HG03571 (cell line): Measurements from ENCODE around the gene DMC1.
"Not testable (repeated sequence)": the region's sequence is repeated elsewhere in the genome, so short reads cannot be mapped to it uniquely, and the experiment has no call there.

Experiments
- ATAC-seq: cut with Tn5 transposase; IDR thresholded peaks from one replicate; pipeline ENCODE4 v1.9.1; 2021; ENCODE audit not compliant: unreplicated experiment

Gene DMC1

DNA sequence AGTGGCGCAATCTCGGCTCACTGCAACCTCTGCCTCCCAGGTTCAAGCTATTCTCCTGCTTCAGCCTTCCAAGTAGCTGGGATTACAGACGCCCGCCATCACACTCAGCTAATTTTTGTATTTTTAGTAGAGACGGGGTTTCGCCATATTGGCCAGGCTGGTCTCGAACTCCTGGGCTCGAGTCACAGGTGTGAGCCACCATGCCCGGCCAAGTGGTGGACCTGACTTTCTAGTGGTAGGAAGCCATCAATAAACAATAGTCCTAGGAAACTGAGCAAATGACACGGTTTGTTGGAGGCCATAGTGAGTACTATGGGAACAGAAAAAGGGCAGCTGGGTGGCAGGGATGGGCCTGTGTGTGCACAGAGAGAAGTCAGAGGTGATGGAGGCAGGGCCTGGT lies 99.8 kb downstream of the DMC1 start:
- not testable (repeated sequence) for ATAC-seq

DNA sequence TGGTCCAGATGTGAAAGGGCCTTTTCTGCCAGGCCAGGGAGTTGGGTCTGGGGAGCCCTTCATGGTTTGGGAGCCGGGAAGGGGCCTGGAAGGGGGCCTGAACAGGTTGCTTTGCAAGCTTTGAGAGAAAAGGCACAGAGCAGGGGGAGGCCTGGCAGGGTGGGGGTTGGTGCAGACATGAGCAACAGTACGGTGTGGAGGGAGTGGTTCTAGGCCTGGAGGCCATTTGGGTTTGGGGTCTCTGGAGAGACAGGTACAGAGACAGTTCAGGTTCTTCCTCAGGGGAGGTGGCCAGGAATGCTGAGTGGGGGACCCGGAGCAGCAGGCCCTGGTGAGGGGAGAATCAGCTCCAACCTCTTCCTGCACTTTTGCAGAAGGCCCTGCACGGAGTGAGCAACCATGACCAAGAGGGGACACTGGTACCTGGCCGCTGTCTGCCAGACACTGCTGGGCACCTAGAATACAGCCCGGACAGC lies 100.6 kb downstream of the DMC1 start:
- no peak for ATAC-seq
